IMR-90 (cell line): ENCODE measurements around the gene CCDC148. TPM values are rescaled to one million over a fixed set of nuclear protein-coding genes. Genes with fewer than 3 reads are reported as not detected.

Experiments used
- ATAC-seq: fragments of 200-7000 bp; cut with Tn5 transposase; 2 replicates; pipeline ENCODE4 v1.9.1; 2020; ENCODE audit warnings: low read depth, mild to moderate bottlenecking, moderate library complexity
- BruUV-seq: library from RNA; stranded (reverse); fragments of 400-500 nt; replicated peaks from 2 replicates; lab custom pipeline; 2021; lab: Mats Ljungman, UMichigan
- CTCF ChIA-PET: fragments of 300-600 bp; formaldehyde crosslinking; extraction: SDS; loops from one replicate; lab custom pipeline; 2021; ENCODE audit warnings: antibody characterized with exemption; lab: Yijun Ruan, JAX
- POLR2A ChIA-PET: fragments of 300-600 bp; sonication (Branson Sonifier 250); formaldehyde crosslinking; loops from one replicate; lab custom pipeline; 2022; ENCODE audit warnings: antibody characterized with exemption; ENCODE audit not compliant: unreplicated experiment; lab: Charles Lee
- DNase-seq: peaks from one replicate; pipeline ENCODE4 v3.0.0; 2013
- H2AFZ ChIP-seq: replicated peaks from 2 replicates; pipeline ENCODE3; 2013; ENCODE audit warnings: low read length, mild to moderate bottlenecking; ENCODE audit not compliant: poor library complexity
- H2AK5ac ChIP-seq: 2 replicates; pipeline ENCODE4 v1.6.1; 2013; ENCODE audit warnings: low read depth, low read length, inconsistent platforms
- H2AK9ac ChIP-seq: replicated peaks from 2 replicates; pipeline ENCODE3; 2013; ENCODE audit warnings: mild to moderate bottlenecking, low read depth, low read length, moderate library complexity; ENCODE audit not compliant: poor library complexity
- H2BK120ac ChIP-seq: 2 replicates; pipeline ENCODE4 v1.6.1; 2013; ENCODE audit warnings: low read depth, low read length, inconsistent platforms
- H2BK15ac ChIP-seq: 3 replicates; pipeline ENCODE4 v1.6.1; 2013; ENCODE audit warnings: low read depth, low read length, inconsistent platforms
- H2BK20ac ChIP-seq: 2 replicates; pipeline ENCODE4 v1.6.1; 2013; ENCODE audit warnings: low read depth, mild to moderate bottlenecking, inconsistent platforms, low read length, moderate library complexity
- H2BK5ac ChIP-seq: 2 replicates; pipeline ENCODE4 v1.6.1; 2013; ENCODE audit warnings: mild to moderate bottlenecking, low read depth, low read length, inconsistent platforms; ENCODE audit not compliant: poor library complexity, severe bottlenecking
- H3K14ac ChIP-seq: replicated peaks from 2 replicates; pipeline ENCODE4 v1.6.1; 2013; ENCODE audit warnings: low read depth, low read length, inconsistent platforms
- H3K18ac ChIP-seq: 2 replicates; pipeline ENCODE4 v1.6.1; 2013; ENCODE audit warnings: low read depth, low read length, control low read depth
- H3K23ac ChIP-seq: 2 replicates; pipeline ENCODE4 v1.6.1; 2013; ENCODE audit warnings: low read depth, low read length, inconsistent platforms
- H3K27ac ChIP-seq: 2 replicates; pipeline ENCODE4 v1.5.1; 2013; ENCODE audit warnings: mild to moderate bottlenecking, control low read depth, low read length; ENCODE audit not compliant: insufficient read depth
- H3K27me3 ChIP-seq: 2 replicates; pipeline ENCODE4 v1.6.1; 2013; ENCODE audit warnings: low read length; ENCODE audit not compliant: control insufficient read depth, insufficient read depth
- H3K36me3 ChIP-seq: 2 replicates; pipeline ENCODE4 v1.6.1; 2013; ENCODE audit warnings: low read length, mixed read lengths; ENCODE audit not compliant: control insufficient read depth, insufficient read depth
- H3K4ac ChIP-seq: 2 replicates; pipeline ENCODE4 v1.6.1; 2013; ENCODE audit warnings: low read depth, low read length, inconsistent platforms
- H3K4me1 ChIP-seq: 2 replicates; pipeline ENCODE4 v1.6.1; 2013; ENCODE audit warnings: low read length, mixed read lengths; ENCODE audit not compliant: control insufficient read depth, insufficient read depth
- H3K4me2 ChIP-seq: 2 replicates; pipeline ENCODE4 v1.6.1; 2013; ENCODE audit warnings: low read depth, mild to moderate bottlenecking, control low read depth, low read length, moderate library complexity
- H3K4me3 ChIP-seq: 2 replicates; pipeline ENCODE4 v1.5.1; 2013; ENCODE audit warnings: low read depth, mild to moderate bottlenecking, control low read depth, low read length, moderate library complexity; ENCODE audit not compliant: insufficient read depth
- H3K56ac ChIP-seq: 2 replicates; pipeline ENCODE4 v1.6.1; 2013; ENCODE audit warnings: low read length, inconsistent platforms; ENCODE audit not compliant: insufficient read depth; ENCODE audit errors: extremely low read depth
- H3K79me1 ChIP-seq, 2 experiments: 2 replicates each; pipeline ENCODE4 v1.6.1; 2013; ENCODE audit warnings: low read length in 2 of 2, inconsistent platforms in 1 of 2, low read depth in 1 of 2
- H3K9ac ChIP-seq: 2 replicates; pipeline ENCODE4 v1.6.1; 2013; ENCODE audit warnings: low read depth, low read length, control low read depth
- H3K9me1 ChIP-seq: 2 replicates; pipeline ENCODE4 v1.6.1; 2013; ENCODE audit warnings: low read length, inconsistent platforms; ENCODE audit not compliant: insufficient read depth
- H3K9me3 ChIP-seq: 2 replicates; pipeline ENCODE4 v1.6.1; 2013; ENCODE audit warnings: low read length; ENCODE audit not compliant: control insufficient read depth, insufficient read depth
- H4K20me1 ChIP-seq: 2 replicates; pipeline ENCODE4 v1.6.1; 2013; ENCODE audit warnings: low read length, inconsistent platforms; ENCODE audit not compliant: insufficient read depth
- H4K5ac ChIP-seq: 2 replicates; pipeline ENCODE4 v1.6.1; 2013; ENCODE audit warnings: mild to moderate bottlenecking, low read depth, low read length, control low read depth
- H4K8ac ChIP-seq, 2 experiments: 2 replicates each; pipeline ENCODE4 v1.6.1; 2013; ENCODE audit warnings: low read depth in 2 of 2, low read length in 2 of 2, control low read depth in 1 of 2, inconsistent platforms in 1 of 2
- H4K91ac ChIP-seq: 2 replicates; pipeline ENCODE4 v1.6.1; 2013; ENCODE audit warnings: low read depth, low read length, inconsistent platforms; ENCODE audit not compliant: insufficient read depth
- CEBPB ChIP-seq: IDR thresholded peaks from 2 replicates; pipeline ENCODE4 v1.6.1; 2012; ENCODE audit warnings: low read depth, low read length, improper control_type of control experiment
- CHD1 ChIP-seq: IDR thresholded peaks from 2 replicates; pipeline ENCODE4 v1.6.1; 2012; ENCODE audit warnings: low read depth, low read length, improper control_type of control experiment
- MAFK ChIP-seq: IDR thresholded peaks from 2 replicates; pipeline ENCODE4 v1.6.1; 2012; ENCODE audit warnings: low read depth, low read length, improper control_type of control experiment
- MAZ ChIP-seq: IDR thresholded peaks from 2 replicates; pipeline ENCODE4 v1.6.1; 2012; ENCODE audit warnings: low read depth, mild to moderate bottlenecking, low read length, improper control_type of control experiment, moderate library complexity, borderline replicate concordance
- MXI1 ChIP-seq: IDR thresholded peaks from 2 replicates; pipeline ENCODE4 v1.6.1; 2012; ENCODE audit warnings: low read depth, mild to moderate bottlenecking, low read length, moderate library complexity, borderline replicate concordance
- NFE2L2 ChIP-seq: fragments of 150-350 bp; IDR thresholded peaks from 2 replicates; pipeline ENCODE4 v1.6.1; 2016; ENCODE audit warnings: low read depth, mild to moderate bottlenecking, low read length
- RAD21 ChIP-seq: IDR thresholded peaks from 2 replicates; pipeline ENCODE4 v1.6.1; 2012; ENCODE audit warnings: low read length, improper control_type of control experiment
- WGBS, 2 experiments: methylation state at CpG; one replicate each; pipeline versions ENCODE4 v1.1.5 to v1.1.7; 2013; ENCODE audit warnings: missing lambda C conversion rate in 2 of 2; ENCODE audit not compliant: insufficient read length in 1 of 2; ENCODE audit errors: extremely low coverage in 2 of 2; 5-methylcytosine and 5-hydroxymethylcytosine counted together
- dilution Hi-C: fragments of 300-500 bp; cut with HindIII; formaldehyde crosslinking; loops from one replicate; pipeline ENCODE4 v1.14.3; 2018; ENCODE audit warnings: low sequenced_read_pairs; ENCODE audit not compliant: unreplicated experiment
- in situ Hi-C: fragments of 300-500 bp; cut with MboI; formaldehyde crosslinking; loops from 3 replicates; pipeline ENCODE4 v1.14.3; 2019; ENCODE audit warnings: low sequenced_read_pairs, inconsistent platforms, mixed read lengths
- intact Hi-C: fragments of 100-400 bp; cut with micrococcal nuclease; formaldehyde crosslinking; loops from 2 replicates; pipeline ENCODE4 v1.10.0; 2022
- polyA plus RNA-seq, 3 experiments: library from polyadenylated mRNA; depleted of rRNA; stranded (reverse); fragments of >200 nt; gene quantifications; 2 replicates each; pipeline ENCODE4 v1.2.3, GENCODE V29; 2012; ENCODE audit warnings: low replicate concordance in 1 of 3
- total RNA-seq: library from RNA; depleted of rRNA; stranded (reverse); fragments of >200 nt; gene quantifications from 2 replicates; pipeline ENCODE4 v1.2.3, GENCODE V29; 2012
- TF ChIP-seq, protein P1 (sequence below): fragments of 150-350 bp; IDR thresholded peaks from 2 replicates; pipeline ENCODE4 v1.6.1; 2016; ENCODE audit warnings: low read depth, mild to moderate bottlenecking, low read length, moderate library complexity, borderline replicate concordance
- TF ChIP-seq, protein P2 (sequence below): fragments of 150-350 bp; IDR thresholded peaks from 2 replicates; pipeline ENCODE4 v1.6.1; 2017; ENCODE audit warnings: mild to moderate bottlenecking, antibody characterized with exemption, low read length, low read depth
- TF ChIP-seq, protein P3 (sequence below): conservative IDR thresholded peaks from 2 replicates; pipeline ENCODE4 v1.5.1; 2012; ENCODE audit warnings: mild to moderate bottlenecking, low read depth, low read length, improper control_type of control experiment

CCDC148 gene
- total and polyA plus RNA-seq, 2 of the 4 experiments (the other 2 are of a cell fraction), result 0.18 to 0.31 TPM

DNA sequence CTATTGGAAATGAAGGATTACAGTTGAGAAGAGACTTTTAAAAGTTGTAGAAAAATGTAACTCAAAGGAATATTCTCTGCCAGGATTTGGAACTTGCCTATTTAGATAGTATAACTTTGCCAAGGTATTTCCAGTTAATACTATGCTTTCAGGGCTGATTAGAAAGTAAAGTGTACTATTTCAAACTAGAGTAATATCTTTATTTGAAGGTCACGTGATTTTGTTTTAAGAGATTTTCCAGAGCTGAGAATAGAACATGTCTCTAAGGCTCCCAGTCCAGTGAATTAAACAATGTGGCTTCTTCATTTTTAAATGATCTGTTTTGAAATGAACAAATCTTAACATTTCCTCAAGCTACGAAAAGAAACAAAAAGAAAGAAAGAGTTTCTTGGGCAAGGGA is 53.9 kb downstream of the CCDC148 start:
- BruUV-seq, result no TSS peak
- in situ Hi-C loops (no loop called here), intact Hi-C loops (no loop called here), dilution Hi-C loops (no loop called here)
- no peak overlapping the region for H2BK5ac ChIP-seq
- H3K9ac ChIP-seq, result no peak overlapping the region
- no peaks in the 10 kb centered on the region for H4K20me1 ChIP-seq
- no peaks in the 10 kb centered on the region for H3K9me3 ChIP-seq
- no peak overlapping the region for H3K4me3 ChIP-seq
- no peaks in the 10 kb centered on the region for H3K27me3 ChIP-seq
- H3K4me2 ChIP-seq, result no peak overlapping the region
- H3K18ac ChIP-seq, result no peak overlapping the region
- H2BK15ac ChIP-seq, result no peak overlapping the region
- no peak overlapping the region for H2AK9ac ChIP-seq
- no peak overlapping the region for H4K8ac ChIP-seq
- H3K23ac ChIP-seq, result no peak overlapping the region
- no peak overlapping the region for H2AK5ac ChIP-seq
- no peak overlapping the region for H2BK20ac ChIP-seq
- H3K4ac ChIP-seq, result no peak overlapping the region
- no peak overlapping the region for H3K56ac ChIP-seq
- H3K4me1 ChIP-seq, result no peaks in the 10 kb centered on the region
- no peak for ATAC-seq
- H4K91ac ChIP-seq, result no peak overlapping the region
- no peaks in the 10 kb centered on the region for H3K36me3 ChIP-seq
- H3K79me1 ChIP-seq, result no peaks in the 10 kb centered on the region
- H3K9me1 ChIP-seq, result no peaks in the 10 kb centered on the region
- DNase-seq, result no peak
- no peak overlapping the region for H3K14ac ChIP-seq
- TF ChIP-seq MAFK, result no peak
- no peak for TF ChIP-seq MXI1
- no peak for TF ChIP-seq CEBPB
- TF ChIP-seq NFE2L2, result no peak
- TF ChIP-seq, protein P1, sequence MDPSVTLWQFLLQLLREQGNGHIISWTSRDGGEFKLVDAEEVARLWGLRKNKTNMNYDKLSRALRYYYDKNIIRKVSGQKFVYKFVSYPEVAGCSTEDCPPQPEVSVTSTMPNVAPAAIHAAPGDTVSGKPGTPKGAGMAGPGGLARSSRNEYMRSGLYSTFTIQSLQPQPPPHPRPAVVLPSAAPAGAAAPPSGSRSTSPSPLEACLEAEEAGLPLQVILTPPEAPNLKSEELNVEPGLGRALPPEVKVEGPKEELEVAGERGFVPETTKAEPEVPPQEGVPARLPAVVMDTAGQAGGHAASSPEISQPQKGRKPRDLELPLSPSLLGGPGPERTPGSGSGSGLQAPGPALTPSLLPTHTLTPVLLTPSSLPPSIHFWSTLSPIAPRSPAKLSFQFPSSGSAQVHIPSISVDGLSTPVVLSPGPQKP, result no peak
- TF ChIP-seq MAZ, result no peak
- TF ChIP-seq, protein P2, sequence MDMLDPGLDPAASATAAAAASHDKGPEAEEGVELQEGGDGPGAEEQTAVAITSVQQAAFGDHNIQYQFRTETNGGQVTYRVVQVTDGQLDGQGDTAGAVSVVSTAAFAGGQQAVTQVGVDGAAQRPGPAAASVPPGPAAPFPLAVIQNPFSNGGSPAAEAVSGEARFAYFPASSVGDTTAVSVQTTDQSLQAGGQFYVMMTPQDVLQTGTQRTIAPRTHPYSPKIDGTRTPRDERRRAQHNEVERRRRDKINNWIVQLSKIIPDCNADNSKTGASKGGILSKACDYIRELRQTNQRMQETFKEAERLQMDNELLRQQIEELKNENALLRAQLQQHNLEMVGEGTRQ, result no peak
- TF ChIP-seq CHD1, result no peak
- no peak for TF ChIP-seq RAD21
- TF ChIP-seq, protein P3, sequence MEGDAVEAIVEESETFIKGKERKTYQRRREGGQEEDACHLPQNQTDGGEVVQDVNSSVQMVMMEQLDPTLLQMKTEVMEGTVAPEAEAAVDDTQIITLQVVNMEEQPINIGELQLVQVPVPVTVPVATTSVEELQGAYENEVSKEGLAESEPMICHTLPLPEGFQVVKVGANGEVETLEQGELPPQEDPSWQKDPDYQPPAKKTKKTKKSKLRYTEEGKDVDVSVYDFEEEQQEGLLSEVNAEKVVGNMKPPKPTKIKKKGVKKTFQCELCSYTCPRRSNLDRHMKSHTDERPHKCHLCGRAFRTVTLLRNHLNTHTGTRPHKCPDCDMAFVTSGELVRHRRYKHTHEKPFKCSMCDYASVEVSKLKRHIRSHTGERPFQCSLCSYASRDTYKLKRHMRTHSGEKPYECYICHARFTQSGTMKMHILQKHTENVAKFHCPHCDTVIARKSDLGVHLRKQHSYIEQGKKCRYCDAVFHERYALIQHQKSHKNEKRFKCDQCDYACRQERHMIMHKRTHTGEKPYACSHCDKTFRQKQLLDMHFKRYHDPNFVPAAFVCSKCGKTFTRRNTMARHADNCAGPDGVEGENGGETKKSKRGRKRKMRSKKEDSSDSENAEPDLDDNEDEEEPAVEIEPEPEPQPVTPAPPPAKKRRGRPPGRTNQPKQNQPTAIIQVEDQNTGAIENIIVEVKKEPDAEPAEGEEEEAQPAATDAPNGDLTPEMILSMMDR, result no peak
- no CpG with 5 or more reads among the region's 2 CpGs for WGBS, 2 experiments
- H4K5ac ChIP-seq, result no peak overlapping the region
- ChIA-PET CTCF (interaction anchor here (0.6 kb wide), 1 partner anchor 1832 kb away, joined by 7 read pairs; no protein-coding TSS in a partner anchor), POLR2A (interaction anchor here (0.6 kb wide), 1 partner anchor 9 kb away, joined by 3 read pairs; no protein-coding TSS in a partner anchor)
- H3K27ac ChIP-seq, result no peak overlapping the region
- no peak overlapping the region for H2BK120ac ChIP-seq
- no peak overlapping the region for H2AFZ ChIP-seq
